CD1c-positive myeloid dendritic cell (primary cell): ENCODE measurements around the gene TNC.

Experiments
- DNase-seq: peaks from one replicate; pipeline ENCODE4 v3.0.0-alpha.2; 2016; ENCODE audit errors: extremely low spot score

Gene TNC

DNA sequence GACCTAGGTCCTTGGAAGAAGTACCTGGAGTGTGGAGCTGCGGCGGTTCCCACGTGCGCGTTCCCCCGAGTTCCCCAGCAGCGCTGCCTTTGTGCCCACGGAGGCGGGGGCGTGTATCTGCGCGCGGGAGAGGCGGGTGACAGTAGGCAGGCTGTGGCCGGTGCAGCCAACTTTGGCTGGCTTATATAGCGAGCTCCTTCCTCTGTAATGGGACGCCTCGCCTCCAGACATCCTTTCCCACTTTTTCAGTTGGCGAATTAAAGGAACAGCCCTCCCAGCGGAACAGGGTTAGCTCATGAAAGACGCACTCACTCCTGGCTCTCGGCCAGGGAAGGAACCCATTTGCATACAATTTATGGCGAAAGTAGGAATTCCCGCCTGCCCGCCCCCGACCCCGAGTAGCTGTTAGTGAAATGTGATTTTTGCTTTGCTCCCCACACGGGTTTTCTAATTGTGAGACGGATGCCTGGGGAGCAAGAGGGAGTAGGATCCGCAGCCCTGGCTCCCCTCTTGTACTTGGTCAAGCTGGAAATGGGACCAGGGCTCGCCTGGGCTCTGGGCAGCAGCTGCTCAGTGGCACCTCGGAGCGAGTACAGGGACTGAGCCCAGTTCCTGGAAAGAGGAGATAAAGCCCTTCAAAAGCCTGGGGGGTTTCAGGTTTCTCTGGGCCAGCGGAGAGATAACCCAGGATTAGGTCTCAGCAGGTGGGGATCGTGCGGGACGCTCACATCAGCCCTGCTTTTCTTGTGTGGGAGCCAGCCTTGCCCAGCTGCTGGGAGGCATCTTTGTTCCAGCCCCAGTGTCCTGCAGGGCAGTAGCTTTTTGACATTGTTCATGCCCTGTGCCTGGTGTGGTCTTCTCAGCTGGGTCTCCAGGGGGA, at the start of gene TNC:
Gene TNC (minus strand): TSS at position 159 of the 880 bp plus-strand sequence. CDS start 27,139 bp downstream, outside the sequence.
- DNase-seq, result peak; percentile 62

DNA sequence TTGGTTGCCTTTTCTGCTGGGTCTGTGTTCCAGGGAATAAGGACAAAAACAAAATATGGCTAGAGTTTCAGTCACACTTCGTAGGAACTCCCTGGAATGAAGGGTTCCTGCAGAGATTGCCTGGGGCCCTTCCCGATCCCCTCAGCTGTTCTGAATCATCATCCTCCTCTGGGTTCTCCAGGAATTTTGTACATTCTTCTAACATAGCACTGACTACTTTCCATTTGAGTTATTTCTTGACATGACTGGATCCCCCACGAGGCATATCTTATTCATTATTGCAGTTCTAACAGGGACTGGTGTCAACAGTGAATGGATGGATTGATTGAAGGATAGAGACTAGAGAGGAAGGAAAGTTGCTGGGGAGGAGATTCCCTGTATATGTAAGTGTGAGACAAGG, 49.2 kb upstream of the TNC start:
- no peak for DNase-seq

DNA sequence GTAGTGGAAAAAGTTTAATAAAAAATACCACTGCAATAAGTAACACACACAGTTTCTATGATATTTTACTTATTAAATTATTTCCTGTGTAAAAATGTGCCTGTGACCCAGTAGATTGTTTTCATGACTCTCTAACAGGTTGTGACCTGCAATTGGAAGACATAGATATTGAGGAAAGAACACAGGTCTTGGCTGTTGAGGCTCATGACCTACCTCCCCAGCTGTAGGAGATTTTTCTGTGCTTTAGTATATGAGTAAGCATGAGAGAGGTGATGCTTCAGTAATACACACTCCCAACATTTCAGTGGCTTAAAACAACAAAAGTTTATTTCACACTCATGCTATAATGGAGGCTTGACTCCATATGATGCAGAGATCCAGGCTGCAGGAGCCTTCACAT, 47.3 kb upstream of the TNC start:
- no peak for DNase-seq

- no peak for DNase-seq
These were observed 46.6 kb upstream of the TNC start for GRCh38 chr9:115164511-115164974.

GRCh38 chr9:115162946-115163345, 45.0 kb upstream of the TNC start:
- no peak for DNase-seq

DNA sequence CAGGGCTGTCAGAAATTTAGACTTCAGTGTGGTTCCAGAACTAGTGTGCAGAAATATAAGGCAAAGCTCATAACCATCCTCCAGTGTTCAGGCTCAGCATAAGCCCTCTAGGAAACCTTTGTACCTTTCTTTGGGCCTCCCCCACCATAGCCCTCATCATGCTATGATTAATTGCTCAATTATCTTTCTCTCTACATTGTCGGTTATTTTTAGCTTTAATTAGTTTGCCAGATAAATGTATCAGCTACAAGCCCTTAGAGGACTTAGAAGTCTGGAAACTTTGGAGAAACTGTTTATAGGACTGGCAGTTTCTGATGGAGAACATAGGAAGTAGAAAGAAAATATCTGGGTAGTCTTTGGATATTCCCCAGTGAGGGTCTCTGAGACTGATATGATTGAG, 43.5 kb upstream of the TNC start:
- no peak for DNase-seq

DNA sequence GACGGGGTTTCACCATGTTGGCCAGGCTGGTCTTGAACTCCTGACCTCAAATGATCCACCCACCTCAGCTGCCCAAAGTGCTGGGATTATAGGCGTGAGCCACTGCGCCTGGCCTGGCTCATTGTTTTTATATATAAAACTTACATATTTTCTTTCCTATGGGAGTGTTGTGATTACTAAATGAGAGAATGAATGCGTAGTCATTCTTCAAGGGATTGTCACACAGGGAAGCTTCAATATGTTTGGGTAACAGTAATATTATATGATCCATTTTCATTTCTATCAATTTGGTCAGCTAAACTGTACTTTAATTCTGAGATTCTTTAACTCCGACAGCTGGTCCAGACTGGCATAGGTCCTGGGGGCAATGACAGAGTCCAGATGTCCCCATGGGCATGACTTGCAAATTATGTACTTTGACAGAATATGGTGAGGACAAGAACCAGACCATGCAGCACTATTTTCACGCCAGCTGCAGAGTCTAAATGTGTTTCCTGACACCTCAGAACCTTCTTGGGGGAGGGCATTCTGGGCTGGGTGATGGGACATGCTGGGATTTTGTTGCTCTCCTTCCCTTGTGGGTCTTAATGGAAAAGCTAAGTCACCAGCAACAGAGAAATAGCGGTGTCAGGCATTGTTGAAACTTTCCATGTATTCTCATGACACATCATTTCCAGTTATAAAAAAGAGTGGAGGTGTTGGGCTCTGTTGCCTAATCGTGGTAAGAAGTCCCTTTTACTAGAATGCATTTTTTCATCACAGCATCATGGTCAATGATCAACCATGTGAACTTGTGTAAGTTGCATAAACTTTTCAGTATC, 40.9 kb upstream of the TNC start:
- DNase-seq, result no peak

DNA sequence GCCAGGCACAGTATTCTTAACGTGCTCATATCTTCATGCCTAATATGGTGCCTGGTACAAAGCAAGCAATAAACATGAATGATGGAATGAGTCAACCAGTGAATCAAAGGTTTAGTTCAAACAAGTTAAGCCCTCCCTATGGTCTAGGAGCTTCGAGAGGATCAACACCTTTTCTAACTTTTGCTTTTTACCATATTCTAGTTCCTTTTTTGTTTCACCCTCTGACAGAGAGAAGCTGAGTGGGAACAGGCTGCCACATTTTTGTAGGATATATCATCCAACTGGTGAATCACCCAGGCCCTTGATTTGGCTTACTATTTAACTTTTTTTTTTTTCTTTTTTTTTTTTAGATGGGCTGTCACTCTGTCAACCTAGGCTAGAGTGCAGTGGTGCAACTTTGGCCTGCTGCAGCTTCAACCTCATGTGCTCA, 39.3 kb upstream of the TNC start:
- DNase-seq, result no peak

- DNase-seq, result no peak
These were observed 37.1 kb upstream of the TNC start for GRCh38 chr9:115155037-115155436.

GRCh38 chr9:115154617-115155016, 36.7 kb upstream of the TNC start:
- DNase-seq, result no peak

GRCh38 chr9:115152281-115152820, 34.4 kb upstream of the TNC start:
- no peak for DNase-seq

DNA sequence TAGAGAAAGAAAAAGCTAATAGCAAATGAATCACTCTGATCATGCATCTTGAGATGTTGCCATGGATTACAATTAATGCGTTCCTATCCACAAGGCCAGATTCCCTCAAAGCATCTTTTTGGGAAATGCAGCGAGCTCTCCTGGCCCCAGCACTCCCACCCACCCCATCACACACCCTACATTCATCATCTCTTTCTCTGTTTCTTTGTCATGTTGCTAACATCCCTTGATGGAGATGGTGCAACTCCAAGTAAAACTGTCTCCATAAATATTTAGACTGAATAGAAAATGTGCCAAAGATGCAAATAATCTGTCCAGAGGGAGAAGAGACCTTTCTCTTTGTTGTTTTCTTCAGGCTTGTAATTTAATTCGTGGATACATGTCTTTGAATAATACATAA, 30.8 kb upstream of the TNC start:
- no peak for DNase-seq

GRCh38 chr9:115146581-115147021, 28.6 kb upstream of the TNC start:
- DNase-seq, result no peak

- DNase-seq, result no peak
These were observed 26.7 kb upstream of the TNC start for GRCh38 chr9:115144706-115145105.

DNA sequence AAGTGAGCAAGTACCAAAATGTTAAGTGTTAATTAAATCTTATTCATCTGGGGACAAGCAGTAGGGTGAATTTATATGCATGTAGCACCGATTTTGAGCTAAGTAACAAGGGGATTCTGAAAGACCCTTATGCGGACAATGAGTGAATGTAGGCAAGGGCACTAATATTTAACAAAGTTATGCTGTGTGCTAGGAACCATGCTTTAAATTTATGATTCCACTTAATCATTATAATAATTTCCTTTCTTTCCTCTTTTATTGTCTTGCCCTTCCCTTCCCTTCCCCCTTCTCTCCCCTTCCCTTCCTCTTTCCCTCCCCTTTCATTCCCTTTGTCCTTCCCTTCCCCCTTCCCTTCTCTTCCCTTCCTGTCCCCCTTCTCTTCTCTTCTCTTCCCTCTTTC, 25.7 kb upstream of the TNC start:
- no peak for DNase-seq

DNA sequence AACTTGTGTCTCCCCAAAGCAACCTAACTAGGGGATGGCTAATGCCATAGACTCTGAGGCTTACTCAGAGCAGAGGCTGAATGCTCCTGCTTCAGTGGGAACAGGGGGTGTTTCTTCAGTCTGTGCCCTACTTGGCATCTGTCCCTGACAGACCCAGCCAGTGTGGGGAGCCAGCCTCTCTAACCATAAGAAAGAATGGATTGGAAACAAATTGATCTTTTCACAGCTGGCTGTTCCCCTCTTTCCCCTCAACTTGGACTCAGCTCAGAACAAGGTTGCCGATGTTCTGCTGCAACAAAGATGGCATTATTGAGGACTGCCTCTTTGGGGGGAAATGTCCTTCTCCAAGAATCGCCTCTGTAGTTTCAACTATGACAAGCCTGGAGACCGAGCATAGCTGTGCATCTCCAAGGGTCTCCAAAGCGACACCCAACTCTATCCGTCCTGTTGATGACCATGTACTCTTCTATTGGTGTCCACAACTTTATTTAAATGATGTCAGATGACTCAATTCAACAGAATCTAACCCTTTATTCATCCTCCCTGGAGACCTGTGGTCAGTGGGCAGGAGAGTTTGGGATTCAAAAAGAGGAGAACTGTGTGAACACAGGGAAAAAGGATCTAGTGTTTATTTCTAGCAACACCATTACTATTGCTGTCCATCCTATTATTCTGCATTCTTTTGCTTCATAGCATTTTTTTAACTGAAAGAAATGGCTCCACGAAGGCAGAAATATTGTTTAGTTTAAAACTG, 24.7 kb upstream of the TNC start:
- no peak for DNase-seq

DNA sequence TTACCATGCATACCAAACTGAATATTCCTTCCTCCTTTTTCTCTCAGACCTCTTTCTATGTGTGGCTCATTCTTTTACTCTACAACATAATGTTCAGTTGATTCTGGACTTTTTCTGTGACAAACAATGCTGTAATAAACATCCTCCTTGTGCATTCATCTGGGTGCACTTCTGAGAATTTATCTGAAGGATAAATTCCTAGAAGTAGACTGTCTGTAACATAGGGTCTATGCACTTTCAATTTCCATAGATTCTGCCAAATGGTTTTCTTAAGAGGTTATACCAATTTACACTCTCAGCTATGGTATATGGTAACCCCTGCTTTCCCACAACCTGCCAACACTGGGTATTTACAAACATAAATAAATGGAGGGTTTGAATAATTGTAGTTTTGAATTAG, 24.1 kb upstream of the TNC start:
- DNase-seq, result no peak

- DNase-seq, result no peak
These were observed 23.7 kb upstream of the TNC start for GRCh38 chr9:115141612-115142011.

- no peak for DNase-seq
These were observed 20.2 kb upstream of the TNC start for GRCh38 chr9:115138151-115138550.

DNA sequence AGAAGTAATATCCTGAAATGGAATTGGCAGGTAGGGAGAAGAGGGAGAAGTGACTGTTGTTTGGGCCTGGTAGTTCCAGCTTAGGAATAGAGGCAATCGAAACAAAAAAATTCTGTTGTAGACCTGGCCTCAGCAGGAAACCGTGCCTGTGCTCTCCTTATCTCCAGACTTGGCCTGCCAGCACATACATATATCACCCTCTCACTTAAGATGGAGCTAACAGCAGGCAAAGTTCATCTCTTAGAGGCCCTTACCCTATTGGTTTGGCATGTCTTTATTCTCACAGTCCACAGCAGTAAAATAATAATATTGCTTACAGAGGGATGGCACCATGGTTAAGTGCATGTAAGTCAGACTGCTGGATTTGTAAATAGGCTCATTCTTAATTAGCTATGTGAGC, 19.6 kb upstream of the TNC start:
- no peak for DNase-seq
